Measurements from ENCODE around the gene LMCD1. TPM values are rescaled to one million over a fixed set of nuclear protein-coding genes. Genes with fewer than 3 reads are reported as not detected.

Gene LMCD1
- polyA plus RNA-seq, 2 donors: 17.2 to 21.2 TPM

Other genes with a start within 250 kb of the LMCD1 start
- under 1 TPM; 0.22 to 0.51 TPM for gene SSUH2, start 143.0 kb downstream of the LMCD1 start, polyA plus RNA-seq
- under 1 TPM in 1 of 2 donors, not detected in 1; 0.04 TPM for gene CAV3, start 232.0 kb downstream of the LMCD1 start, polyA plus RNA-seq